ENCODE measurements around the gene UNC13B. TPM values are rescaled to one million over a fixed set of nuclear protein-coding genes. Genes with fewer than 3 reads are reported as not detected.
A peak's percentile ranks its signal among the peaks of the same experiment; 100 is the strongest.
"Not testable (repeated sequence)": the region's sequence is repeated elsewhere in the genome, so short reads cannot be mapped to it uniquely, and the experiment has no call there.

The UNC13B gene
- total RNA-seq, 1 experiment from 2014 or later: 17.2 TPM

GRCh38 chr9:35163413-35163812, 1.6 kb downstream of the UNC13B start:
- DNase-seq (ENCODE audit: low read depth): no peak

- peak; percentile 54 for DNase-seq (ENCODE audit: low read depth)
Measured at GRCh38 chr9:35164711-35165110, 2.9 kb downstream of the UNC13B start.

- not testable (repeated sequence) for DNase-seq (ENCODE audit: low read depth)
Measured at GRCh38 chr9:35167429-35167828, 5.6 kb downstream of the UNC13B start.

GRCh38 chr9:35168963-35169362, 7.2 kb downstream of the UNC13B start:
- no peak for DNase-seq (ENCODE audit: low read depth)

GRCh38 chr9:35172878-35173277, 11.1 kb downstream of the UNC13B start:
- DNase-seq (ENCODE audit: low read depth): no peak

- DNase-seq (ENCODE audit: low read depth): no peak
Measured at GRCh38 chr9:35177520-35177919, 15.7 kb downstream of the UNC13B start.

GRCh38 chr9:35179347-35180280, 17.8 kb downstream of the UNC13B start:
- no peak for DNase-seq (ENCODE audit: low read depth)

GRCh38 chr9:35180801-35181200, 19.0 kb downstream of the UNC13B start:
- no peak for DNase-seq (ENCODE audit: low read depth)

GRCh38 chr9:35182401-35182800, 20.6 kb downstream of the UNC13B start:
- not testable (repeated sequence) for DNase-seq (ENCODE audit: low read depth)

GRCh38 chr9:35182996-35183754, 21.4 kb downstream of the UNC13B start:
- not testable (repeated sequence) for DNase-seq (ENCODE audit: low read depth)

GRCh38 chr9:35183755-35184480, 22.1 kb downstream of the UNC13B start:
- DNase-seq (ENCODE audit: low read depth): not testable (repeated sequence)

GRCh38 chr9:35186524-35186923, 24.7 kb downstream of the UNC13B start:
- DNase-seq (ENCODE audit: low read depth): peak; percentile 5

GRCh38 chr9:35190203-35190602, 28.4 kb downstream of the UNC13B start:
- no peak for DNase-seq (ENCODE audit: low read depth)

GRCh38 chr9:35191105-35191504, 29.3 kb downstream of the UNC13B start:
- DNase-seq (ENCODE audit: low read depth): no peak

GRCh38 chr9:35193762-35194161, 32.0 kb downstream of the UNC13B start:
- DNase-seq (ENCODE audit: low read depth): peak; percentile 11

GRCh38 chr9:35195683-35196082, 33.9 kb downstream of the UNC13B start:
- DNase-seq (ENCODE audit: low read depth): no peak

GRCh38 chr9:35198191-35198590, 36.4 kb downstream of the UNC13B start:
- no peak for DNase-seq (ENCODE audit: low read depth)

- DNase-seq (ENCODE audit: low read depth): no peak
Measured at GRCh38 chr9:35203528-35203927, 41.7 kb downstream of the UNC13B start.

GRCh38 chr9:35205340-35205739, 43.5 kb downstream of the UNC13B start:
- no peak for DNase-seq (ENCODE audit: low read depth)

GRCh38 chr9:35211854-35212253, 50.0 kb downstream of the UNC13B start:
- no peak for DNase-seq (ENCODE audit: low read depth)

GRCh38 chr9:35220659-35221338, 59.0 kb downstream of the UNC13B start:
- no peak for DNase-seq (ENCODE audit: low read depth)
